ENCODE measurements around the gene PRAF2.

- no peak for TF ChIP-seq CTCF (IDR thresholded peaks at IDR 0.05; ENCODE audit: poor library complexity)
- no peak for TF ChIP-seq EZH2 (IDR thresholded peaks at IDR 0.05; ENCODE audit: borderline replicate concordance)
- no peak for TF ChIP-seq EZH2phosphoT487 (IDR thresholded peaks at IDR 0.05; ENCODE audit: low read depth, severe bottlenecking, unreplicated experiment)
Measured at GRCh38 chrX:49116076-49116475, 42.3 kb upstream of the PRAF2 start.
